Lower leg skin (tissue), 3 donors: ENCODE results near the gene DNAJA2.

Experiments used
- CTCF ChIP-seq, 3 donors: fragments of 450-650 bp; IDR thresholded peaks; one replicate each; pipeline ENCODE4 v1.5.1; 2016; ENCODE audit warnings: antibody characterized with exemption in 3 of 3, mild to moderate bottlenecking in 3 of 3, moderate library complexity in 2 of 3
- POLR2A ChIP-seq, 2 donors: fragments of 450-650 bp; IDR thresholded peaks; one replicate each; pipeline ENCODE4 v1.6.1; 2016 to 2017; ENCODE audit warnings: antibody characterized with exemption in 2 of 2, mild to moderate bottlenecking in 1 of 2, moderate library complexity in 1 of 2

GRCh38 chr16:47004652-47005051 lies 31.2 kb upstream of the DNAJA2 start:
- TF ChIP-seq CTCF (IDR thresholded peaks at IDR 0.05) (no peak), POLR2A (IDR thresholded peaks at IDR 0.05) (no peak)
